Left renal cortex interstitium (tissue), 4 donors: ENCODE results near the gene VEZT. TPM values are rescaled to one million over a fixed set of nuclear protein-coding genes. Genes with fewer than 3 reads are reported as not detected.
"Not testable (repeated sequence)": the region's sequence is repeated elsewhere in the genome, so short reads cannot be mapped to it uniquely, and the experiment has no call there.

ENCODE experiments used
- DNase-seq, 4 donors: peaks; one replicate each; pipeline ENCODE4 v3.0.0-alpha.2; 2013; ENCODE audit warnings: low read depth in 4 of 4, low spot score in 2 of 4, missing footprints in 1 of 4
- polyA plus RNA-seq, 4 donors: library from polyadenylated mRNA; unstranded; fragments of 120-200 nt; gene quantifications; one replicate each; pipeline ENCODE4 v1.2.1, GENCODE V29; 2013; ENCODE audit not compliant: insufficient read length in 4 of 4

VEZT gene
- polyA plus RNA-seq, 4 donors = 69.9 to 90.3 (median 78.3) TPM

DNA sequence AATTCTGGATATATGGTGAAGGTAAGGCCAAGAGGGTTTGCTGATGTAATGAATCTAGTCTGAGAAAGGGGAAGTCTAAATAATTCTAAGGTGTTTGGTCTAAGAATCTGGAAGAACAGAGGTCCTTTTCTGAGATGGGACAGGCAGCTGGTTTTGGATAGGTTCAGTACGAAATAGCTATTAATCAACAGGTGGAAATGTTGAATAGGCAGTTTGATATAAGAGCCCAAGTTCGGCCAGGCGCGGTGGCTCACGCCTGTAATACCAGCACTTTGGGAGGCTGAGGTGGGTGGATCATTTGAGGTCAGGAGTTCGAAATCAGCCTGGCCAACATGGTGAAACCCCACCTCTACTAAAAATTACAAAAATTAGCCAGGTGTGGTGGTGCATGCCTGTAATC is 97.1 kb downstream of the VEZT start:
- not testable (repeated sequence) for DNase-seq

DNA sequence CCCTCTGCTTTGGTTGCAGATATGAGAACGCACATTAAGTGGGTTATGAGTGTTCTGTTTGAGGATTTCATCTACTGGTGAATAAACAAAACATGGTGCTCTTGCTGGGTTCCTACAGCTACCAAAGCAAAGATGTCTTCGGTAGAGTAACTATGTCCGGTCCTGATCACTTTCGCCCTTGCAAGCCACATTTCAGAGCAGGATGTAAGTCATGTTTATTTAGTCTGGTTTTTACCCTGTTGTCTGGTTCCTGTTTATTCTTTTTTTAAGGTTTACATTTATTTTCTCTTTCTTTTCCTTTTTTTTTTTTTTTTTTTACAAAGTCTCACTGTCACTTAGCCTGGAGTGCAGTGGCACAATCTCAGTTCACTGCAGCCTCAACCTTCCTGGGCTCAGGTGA is 99.2 kb downstream of the VEZT start:
- no peak for DNase-seq

DNA sequence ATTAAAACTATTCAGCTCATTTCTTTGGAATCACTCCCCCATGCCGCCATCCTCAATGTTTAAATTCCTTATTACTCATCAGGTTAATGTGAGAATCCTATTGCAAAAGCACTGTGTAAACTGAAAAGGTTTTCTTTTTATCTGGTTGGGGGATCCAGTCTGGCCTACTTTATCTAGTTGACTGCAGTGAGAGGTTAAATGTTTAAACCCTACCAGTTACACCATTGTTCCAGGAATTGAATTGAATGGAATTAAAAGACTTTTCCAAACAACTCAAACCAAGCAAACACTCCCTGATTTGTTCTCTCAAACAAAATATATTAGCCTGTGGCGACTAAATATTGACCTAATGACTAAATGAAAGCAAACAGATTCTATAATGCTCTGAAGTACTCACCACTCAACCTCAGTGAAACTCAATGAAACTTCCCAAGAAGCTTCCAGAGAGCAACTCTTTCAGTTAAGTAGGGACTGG is 100.5 kb downstream of the VEZT start:
- no peak for DNase-seq

DNA sequence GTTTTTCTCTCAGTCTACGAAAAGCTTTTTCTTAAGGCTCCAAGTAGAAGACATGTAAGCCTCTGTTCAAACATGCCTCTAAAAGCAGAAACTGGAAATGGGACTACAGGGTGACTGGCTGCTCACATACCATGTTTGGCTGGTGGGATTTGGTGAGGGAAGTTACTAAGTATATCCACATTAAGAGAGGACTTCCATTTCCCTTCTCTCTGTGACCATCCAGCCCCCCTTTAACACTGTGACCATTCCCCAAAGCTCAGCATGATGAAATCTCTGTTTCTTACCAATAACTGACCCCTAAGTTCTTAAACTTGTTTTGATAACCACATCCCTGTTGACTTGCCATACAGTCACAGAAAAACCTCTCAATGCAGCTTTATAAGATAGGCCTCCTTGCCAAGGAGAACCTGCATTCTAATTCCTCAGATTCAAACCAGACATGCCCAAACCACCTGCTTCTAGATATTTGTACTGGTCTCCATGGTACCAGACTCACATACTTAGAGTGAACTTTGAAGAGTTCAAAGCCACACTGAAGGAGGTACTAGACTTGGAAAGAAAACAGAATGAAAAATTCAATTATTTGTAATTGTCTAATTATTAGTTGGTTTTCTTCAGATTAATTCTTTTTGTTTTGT is 102.2 kb downstream of the VEZT start:
- DNase-seq = no peak

DNA sequence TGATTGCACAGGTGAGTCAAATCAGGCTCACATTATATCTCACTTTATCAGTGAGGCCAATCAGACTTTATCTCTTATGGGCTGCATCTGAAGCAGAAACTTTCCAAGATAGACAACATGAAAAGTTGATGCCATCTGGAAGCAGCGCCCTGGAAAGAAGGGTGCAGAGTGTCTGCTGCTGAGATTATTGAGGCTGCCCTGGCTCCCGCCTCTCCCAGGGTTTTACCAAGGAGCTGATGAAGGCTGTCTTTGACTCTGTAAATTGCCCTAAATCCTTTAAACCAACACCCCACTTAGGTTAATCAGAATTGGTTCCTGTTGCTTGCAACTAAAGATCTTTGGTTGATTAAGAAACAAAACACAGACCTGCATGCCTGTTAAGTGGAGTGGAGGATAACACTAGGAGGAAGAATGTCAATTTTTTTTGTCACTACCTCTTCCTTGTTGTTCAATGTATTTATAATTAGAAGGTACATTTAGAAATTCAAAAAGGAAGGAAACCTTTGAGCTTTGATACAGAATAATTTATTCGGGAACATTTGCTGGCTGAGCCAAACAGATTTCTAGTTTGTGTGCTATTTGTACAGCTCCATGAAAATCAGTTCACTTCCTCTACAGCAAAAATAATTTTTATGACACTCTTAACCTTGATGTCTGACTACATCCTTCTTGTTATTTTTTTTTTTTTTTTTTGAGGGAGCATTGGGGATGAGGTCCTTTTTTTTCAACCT is 104.1 kb downstream of the VEZT start:
- no peak for DNase-seq

DNA sequence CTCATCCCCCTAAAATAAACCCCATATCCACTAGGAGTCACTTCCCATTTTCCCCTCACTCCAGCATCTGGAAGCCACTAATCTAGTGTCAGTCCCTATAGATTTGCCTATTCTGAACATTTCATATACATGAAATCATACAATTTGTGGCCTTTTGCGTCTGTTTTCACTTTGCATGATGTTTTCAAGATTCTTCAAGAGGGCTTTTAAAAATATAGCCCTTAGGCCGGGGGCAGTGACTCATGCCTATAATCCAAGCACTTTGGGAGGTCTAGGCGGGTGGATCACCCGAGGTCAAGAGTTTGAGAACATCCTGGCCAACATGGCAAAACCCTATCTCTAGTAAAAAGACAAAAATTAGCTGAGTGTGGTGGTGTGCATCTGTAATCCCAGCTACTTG is 104.7 kb downstream of the VEZT start:
- no peak for DNase-seq

DNA sequence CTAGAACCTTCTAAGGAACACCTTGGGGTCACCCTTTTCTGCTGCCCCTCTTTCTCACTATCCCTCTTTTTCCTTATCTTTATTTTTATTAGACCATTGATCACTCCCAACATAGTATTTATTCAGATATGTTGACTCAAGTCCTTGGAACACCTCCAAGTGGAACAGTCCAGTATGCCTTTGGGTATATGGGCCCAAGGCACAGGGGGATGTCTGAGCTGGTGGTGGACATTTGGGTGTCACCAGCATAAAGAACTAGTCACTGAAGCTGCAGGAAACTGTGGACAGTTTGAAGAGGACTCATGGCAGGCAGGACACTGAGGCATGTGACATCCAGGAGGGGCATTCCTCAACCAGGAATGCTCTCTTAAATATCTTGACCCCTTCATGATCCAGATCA is 105.6 kb downstream of the VEZT start:
- no peak for DNase-seq

DNA sequence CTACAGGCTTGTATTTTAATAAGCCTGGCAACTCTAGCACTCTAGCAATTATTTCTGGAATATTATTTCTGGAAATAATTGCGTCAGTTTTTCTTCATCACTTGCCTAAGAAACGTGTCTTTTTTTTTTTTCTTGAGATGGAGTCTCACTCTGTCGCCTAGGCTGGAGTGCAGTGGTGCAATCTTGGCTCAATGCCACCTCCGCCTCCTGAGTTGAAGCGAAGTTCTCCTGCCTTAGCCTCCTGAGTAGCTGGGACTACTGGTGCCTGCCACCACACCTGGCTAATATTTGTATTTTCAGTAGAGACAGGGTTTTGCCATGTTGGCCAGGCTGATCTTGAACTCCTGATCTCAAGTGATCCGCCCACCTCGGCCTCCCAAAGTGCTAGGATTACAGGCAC is 106.6 kb downstream of the VEZT start:
- not testable (repeated sequence) for DNase-seq

DNA sequence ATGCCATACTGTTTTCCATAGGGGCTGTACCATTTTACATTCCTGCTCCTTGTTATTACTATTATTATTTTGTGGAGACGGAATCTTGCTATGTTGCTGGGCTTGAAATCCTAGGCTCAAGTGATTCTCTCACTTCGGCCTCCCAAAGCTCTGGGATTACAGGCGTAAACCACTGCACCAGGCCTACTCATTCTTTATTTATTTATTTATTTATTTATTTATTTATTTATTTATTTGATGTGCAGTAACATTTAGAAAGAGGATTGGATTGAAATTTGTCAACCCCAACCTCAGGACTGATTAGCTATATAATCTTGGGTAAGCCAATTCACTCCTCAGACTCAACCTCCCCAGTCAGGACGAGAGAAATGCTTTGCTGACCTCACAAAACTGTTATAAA is 107.9 kb downstream of the VEZT start:
- DNase-seq = no peak

DNA sequence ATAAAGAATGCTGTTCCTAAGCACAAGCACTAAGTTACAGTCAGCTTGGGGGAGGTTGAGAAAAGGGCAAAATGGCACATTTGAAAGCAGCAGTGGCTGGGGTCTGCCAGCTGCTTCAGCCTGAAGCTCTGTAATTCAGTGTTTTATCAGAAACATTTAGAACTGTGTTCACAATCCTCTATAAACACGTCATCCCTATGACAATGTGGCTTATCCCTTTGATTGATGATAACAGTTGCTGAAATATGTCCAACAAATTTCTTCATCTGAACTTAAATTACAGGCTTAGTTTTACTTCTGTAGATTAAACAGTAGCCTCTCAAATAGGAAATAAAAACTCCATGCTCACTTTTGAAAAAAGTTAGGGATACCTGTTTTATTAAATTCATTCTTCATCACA is 108.8 kb downstream of the VEZT start:
- no peak for DNase-seq

DNA sequence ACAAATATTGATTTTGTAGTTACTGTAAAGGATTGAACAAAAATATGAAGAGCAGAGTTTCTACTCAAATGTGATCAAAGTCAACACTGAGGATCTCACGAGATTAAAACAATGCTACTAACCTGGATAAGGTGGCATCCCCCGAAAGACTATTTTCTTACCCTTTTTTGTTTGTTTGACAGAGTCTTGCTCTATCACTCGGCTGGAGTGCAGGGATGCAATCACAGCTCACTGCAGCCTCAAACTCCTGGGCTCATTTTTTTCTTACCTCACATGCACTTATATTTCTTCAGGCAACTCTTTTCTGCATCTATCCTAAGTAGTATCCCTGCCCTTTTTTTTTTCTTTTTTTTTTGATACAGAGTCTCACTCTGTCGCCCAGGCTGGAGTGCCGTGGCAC is 109.2 kb downstream of the VEZT start:
- no peak for DNase-seq

DNA sequence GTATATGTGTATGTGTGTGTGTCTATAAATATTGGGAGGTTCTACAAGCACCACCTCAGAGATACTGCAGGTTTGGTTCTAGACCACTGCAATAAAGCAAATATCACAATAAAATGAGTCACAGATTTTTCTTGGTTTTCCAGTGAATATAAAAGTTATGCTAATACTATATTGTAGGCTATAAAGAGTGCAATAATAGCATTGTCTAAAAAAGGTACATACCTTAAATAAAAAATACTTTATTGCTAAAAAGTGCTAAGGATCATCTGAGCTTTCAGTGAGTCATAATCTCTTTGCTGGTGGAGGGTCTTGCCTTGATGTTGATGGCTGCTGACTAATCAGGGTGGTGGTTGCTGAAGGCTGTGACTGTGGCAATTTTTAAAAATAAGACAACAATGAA is 111.1 kb downstream of the VEZT start:
- no peak for DNase-seq

DNA sequence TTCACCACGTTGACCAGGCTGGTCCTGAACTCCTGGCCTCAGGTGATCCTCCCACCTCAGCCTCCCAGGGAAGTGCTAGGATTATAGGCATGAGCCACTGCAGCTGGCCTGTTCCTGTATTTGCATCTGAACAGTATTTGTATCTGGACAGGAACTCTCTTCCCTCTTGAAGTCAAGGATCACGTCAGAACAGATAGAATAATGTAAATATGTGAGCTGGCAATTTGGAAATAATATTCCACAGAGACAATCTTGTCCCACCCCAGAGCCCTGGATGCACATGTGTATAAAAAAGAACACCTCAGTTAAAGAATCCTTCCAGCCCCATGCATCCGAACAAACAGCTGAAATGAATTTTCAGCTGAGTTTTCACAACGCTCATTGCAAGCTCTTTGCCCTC is 118.3 kb downstream of the VEZT start:
- DNase-seq = no peak

DNA sequence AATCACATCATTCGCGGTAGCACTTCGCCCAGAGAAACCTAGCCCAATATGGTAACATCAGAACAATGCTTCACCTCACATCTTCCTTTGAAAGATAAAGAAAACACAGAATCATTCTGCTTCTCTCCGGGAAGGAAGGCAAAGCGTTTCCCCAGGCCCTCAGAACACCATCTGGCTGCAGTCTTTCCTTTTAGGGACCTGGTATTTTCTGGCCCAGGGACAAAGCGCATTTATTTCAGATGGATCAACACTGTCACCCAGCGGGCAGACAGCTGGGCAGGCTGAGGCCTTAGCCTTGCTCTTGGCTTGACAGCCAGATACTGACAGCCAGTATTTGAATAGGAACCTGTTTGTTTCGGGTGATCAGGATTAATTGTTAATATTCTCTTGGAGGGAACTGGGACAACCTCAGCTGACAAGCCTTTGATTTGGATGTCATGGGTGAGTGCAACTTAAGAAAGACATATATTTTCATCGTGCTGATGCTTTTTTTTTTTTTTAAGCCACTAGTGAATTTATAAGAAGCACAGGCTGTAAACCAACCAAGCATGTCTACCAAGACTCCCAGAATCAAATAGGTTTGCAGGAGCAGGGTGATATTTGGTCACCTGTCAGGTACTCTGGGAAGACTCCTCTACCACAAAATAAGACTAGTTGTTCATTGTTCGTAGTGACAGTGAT is 118.9 kb downstream of the VEZT start:
- DNase-seq = peak; percentile 46 to 82 (median 72)

DNA sequence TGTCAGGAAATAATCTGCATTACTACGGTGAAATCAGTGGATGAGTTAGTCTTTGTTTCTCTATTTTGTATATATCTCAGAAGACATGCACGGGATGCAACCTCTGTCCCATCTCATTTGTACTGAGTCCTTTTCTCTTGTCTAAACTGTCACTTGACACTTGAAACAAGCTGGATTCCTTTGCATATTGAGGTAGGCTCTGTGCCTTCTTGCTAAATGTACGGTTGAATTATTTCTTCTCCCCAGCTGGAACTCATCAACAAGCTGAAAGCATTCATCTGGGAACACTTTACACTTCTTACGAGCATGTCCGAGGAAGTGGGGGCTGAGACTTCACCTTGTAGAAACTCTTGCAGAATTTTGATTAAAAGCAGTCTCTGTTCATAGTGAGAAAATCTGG is 119.5 kb downstream of the VEZT start:
- peak in 3 of 4 donors; percentile 31 to 52 (median 34) for DNase-seq

DNA sequence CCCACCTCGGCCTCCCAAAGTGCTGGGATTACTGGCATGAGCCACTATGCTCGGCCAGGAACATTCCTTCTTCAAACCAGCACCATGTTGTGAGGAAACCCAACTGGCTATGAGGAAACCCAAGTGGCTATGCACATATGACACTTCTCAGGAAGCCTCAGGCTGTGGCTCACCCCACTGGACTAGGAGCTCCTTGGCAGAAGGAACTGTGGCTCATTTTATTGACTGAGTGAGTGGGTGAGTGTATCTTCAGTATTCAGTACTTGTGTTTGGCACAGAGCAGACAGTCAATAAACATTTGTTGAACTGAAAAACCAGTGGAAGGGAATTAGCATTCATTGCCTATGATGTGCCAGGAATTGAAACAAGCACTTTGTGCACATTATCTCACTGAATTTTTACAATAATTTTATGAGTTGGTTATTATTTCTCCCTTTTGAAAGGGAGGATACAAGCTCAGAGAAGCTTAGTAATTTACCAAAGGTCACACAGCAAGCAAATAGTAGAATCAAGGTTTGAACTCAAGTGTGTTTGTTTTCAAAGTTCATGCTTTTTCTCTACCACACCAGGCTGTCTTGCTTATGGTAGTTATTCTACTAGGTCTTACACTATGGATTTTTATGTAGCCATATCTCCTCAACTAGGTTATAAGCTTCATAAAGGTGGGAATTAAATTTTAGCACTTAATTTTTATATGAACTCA is 121.6 kb downstream of the VEZT start:
- no peak for DNase-seq

DNA sequence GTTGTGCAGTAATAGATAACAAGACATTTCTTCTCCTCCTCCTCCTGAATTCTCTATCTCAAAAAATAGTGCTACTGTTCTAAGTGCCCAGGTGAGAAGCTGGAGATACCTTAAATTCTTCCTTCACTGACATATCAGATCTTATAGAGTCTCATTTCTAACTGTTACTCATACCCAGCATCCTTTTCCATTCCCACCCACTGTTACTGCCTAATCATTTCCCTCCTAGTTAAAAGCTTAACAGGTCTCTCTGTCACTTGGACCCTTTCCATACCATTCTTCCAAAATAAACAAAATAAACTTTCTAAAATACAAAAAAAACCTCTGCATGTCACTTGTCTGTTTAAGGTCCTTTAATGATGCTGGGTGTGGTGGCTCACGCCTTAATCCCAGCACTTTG is 124.4 kb downstream of the VEZT start:
- DNase-seq = no peak

DNA sequence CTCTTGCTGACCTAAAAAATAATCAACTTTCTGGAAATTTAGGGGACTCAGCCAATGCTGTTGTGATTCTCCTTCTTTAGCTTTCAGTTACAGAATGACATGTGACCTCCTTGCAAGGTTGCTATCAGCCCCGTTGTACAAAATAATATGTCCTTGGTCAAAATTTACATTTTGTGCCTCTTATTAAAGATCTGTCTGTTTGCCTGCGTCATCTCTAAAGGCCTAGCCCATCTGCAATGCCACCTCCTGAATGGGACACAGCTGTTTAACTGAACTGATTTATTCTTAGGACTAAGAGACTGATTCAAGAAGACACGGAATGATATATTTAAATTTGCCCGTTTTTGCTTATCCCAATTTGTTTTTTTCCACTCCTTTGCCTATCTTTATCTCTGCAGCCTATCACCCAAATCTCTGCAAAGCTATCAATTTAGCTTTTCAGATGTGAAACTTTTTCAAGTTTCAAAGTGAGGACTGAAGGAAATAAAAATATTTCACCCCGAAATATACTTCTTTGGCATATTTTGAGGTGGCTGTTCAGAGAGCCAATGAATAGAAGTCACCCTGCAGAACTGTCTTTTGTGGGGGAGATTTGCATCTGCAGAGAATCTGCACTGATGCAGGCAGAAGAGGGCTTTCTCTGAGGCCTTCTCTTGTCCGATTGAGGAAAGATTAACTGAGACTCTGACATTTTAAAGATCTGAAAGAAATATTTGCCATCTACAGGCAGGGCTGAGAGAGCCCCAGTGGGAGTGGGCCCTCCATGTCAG is 126.0 kb downstream of the VEZT start:
- no peak for DNase-seq

DNA sequence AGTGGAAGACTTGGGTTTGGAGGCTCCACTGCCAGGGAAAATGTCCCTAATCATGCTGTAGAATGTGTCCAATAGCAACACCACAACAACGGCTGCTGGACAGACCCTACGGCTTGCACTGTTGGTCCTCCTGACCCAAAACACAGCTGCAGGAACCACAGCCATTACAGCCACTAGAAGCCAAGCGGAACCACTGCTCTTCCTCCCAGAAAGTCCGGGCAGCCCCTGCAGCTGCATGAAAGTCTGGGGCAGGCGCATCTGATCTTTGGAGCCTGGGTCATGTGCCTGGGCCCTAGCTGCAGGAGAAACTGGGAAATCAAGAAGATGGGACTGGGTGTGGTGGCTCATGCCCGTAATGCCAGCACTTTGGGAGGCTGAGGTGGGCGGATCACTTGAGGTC is 131.7 kb downstream of the VEZT start:
- no peak for DNase-seq

DNA sequence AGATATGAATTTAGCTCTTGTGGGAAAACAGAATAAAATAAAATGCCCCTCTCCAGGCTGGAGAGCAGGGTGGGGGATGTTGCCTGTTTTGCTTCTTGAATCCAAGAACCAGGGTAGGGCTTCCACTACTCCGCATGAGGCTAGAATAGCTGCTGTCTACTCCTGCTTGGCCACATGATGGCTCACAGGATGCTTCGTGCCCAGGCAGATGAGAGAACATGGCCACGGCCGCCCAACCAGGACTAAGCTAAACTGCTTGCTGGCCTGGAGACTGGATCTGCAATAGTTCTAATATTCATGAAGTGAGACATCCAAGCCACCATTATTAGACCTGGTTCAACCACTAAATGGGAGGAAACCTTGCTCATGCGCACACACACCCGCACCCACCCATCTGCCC is 134.1 kb downstream of the VEZT start:
- DNase-seq = no peak
